Thyroid gland (tissue), 4 donors: ENCODE results near the gene DISC1. TPM values are rescaled to one million over a fixed set of nuclear protein-coding genes. Genes with fewer than 3 reads are reported as not detected.

Source experiments
- DNase-seq, 2 donors: peaks; one replicate each; pipeline ENCODE4 v3.0.0-alpha.2; 2019
- H3K27ac ChIP-seq, 3 donors: fragments of 200-600 bp; sonication (generic); 1 replicate in 2 of 3; 2 replicates in 1 of 3; pipeline ENCODE4 v1.5.1; 2016 to 2019; ENCODE audit warnings: mild to moderate bottlenecking in 1 of 3, moderate library complexity in 1 of 3
- H3K27me3 ChIP-seq: fragments of 200-600 bp; sonication (generic); one replicate; pipeline ENCODE4 v1.5.1; 2019
- H3K36me3 ChIP-seq, 2 donors: fragments of 200-600 bp; sonication (generic); one replicate each; pipeline ENCODE4 v1.5.1; 2016 to 2019
- H3K4me1 ChIP-seq, 2 donors: fragments of 200-600 bp; sonication (generic); one replicate each; pipeline ENCODE4 v1.5.1; 2017 to 2019
- H3K4me3 ChIP-seq, 3 donors: fragments of 200-600 bp; sonication (generic); replicated peaks in 1 of 3; 1 replicate in 2 of 3; 2 replicates in 1 of 3; pipeline ENCODE4 v1.5.1; 2016; ENCODE audit warnings: mild to moderate bottlenecking in 1 of 3
- H3K9me3 ChIP-seq: fragments of 200-600 bp; sonication (generic); one replicate; pipeline ENCODE4 v1.5.1; 2017
- POLR2A ChIP-seq, 2 donors: fragments of 450-650 bp; IDR thresholded peaks; one replicate each; pipeline ENCODE4 v1.6.1; 2017; ENCODE audit warnings: antibody characterized with exemption in 2 of 2, mild to moderate bottlenecking in 2 of 2, moderate library complexity in 1 of 2
- WGBS, 2 donors: methylation state at CpG; one replicate each; pipeline ENCODE4 v1.1.5; 2017; 5-methylcytosine and 5-hydroxymethylcytosine counted together
- intact Hi-C: fragments of 100-400 bp; cut with DNase I; formaldehyde crosslinking; loops from one replicate; pipeline ENCODE4 v1.15.1; 2023
- total RNA-seq, 4 donors: library from RNA; depleted of rRNA; stranded (reverse); fragments of >200 nt; gene quantifications; one replicate each; pipeline ENCODE4 v1.2.3, GENCODE V29; 2016
- TF ChIP-seq, protein P1 (sequence below), 6 experiments: fragments of 200-600 bp in 3 of 6; fragments of 450-650 bp in 3 of 6; sonication (generic) in 3 of 6; IDR thresholded peaks; one replicate each; pipeline ENCODE4 v1.5.1; 2016 to 2019; ENCODE audit warnings: antibody characterized with exemption in 6 of 6, mild to moderate bottlenecking in 2 of 6, inconsistent platforms in 1 of 6, moderate library complexity in 1 of 6

DISC1 gene
- total RNA-seq, 4 donors from 2014 or later: 6.9 to 17.7 (median 9.8) TPM

GRCh38 chr1:231625975-231626534 is 535 bp upstream of the DISC1 start:
- H3K36me3 ChIP-seq: no peaks in the 10 kb centered on the region
- peak overlapping the region in 2 of 3 donors; percentile 71 to 90 for H3K27ac ChIP-seq
- WGBS, 2 donors: 23 to 27% methylated on average over 7 of the region's 7 CpGs
- TF ChIP-seq, protein P1, sequence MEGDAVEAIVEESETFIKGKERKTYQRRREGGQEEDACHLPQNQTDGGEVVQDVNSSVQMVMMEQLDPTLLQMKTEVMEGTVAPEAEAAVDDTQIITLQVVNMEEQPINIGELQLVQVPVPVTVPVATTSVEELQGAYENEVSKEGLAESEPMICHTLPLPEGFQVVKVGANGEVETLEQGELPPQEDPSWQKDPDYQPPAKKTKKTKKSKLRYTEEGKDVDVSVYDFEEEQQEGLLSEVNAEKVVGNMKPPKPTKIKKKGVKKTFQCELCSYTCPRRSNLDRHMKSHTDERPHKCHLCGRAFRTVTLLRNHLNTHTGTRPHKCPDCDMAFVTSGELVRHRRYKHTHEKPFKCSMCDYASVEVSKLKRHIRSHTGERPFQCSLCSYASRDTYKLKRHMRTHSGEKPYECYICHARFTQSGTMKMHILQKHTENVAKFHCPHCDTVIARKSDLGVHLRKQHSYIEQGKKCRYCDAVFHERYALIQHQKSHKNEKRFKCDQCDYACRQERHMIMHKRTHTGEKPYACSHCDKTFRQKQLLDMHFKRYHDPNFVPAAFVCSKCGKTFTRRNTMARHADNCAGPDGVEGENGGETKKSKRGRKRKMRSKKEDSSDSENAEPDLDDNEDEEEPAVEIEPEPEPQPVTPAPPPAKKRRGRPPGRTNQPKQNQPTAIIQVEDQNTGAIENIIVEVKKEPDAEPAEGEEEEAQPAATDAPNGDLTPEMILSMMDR (IDR thresholded peaks at IDR 0.05): no peak
- TF ChIP-seq POLR2A (IDR thresholded peaks at IDR 0.05): no peak
- DNase-seq: no peak
- no peaks in the 10 kb centered on the region for H3K27me3 ChIP-seq
- H3K9me3 ChIP-seq: no peaks in the 10 kb centered on the region
- H3K4me1 ChIP-seq: peaks cover 0 to 12% of the 10 kb centered on the region in 2 donors
- peak overlapping the region; percentile 63 to 87 (median 83) for H3K4me3 ChIP-seq
- intact Hi-C loops: no loop called here

GRCh38 chr1:231626951-231627614 is 493 bp downstream of the DISC1 start:
- Histone ChIP-seq H3K27me3 (no peaks in the 10 kb centered on the region), H3K27ac (peak overlapping the region in 2 of 3 donors; percentile 71 to 90), H3K9me3 (no peaks in the 10 kb centered on the region), H3K36me3 (no peaks in the 10 kb centered on the region), H3K4me1 (peaks cover 0 to 12% of the 10 kb centered on the region in 2 donors), H3K4me3 (peak overlapping the region; percentile 63 to 87 (median 83))
- 0 to 4% methylated on average over 11 to 23 of the region's 49 CpGs for WGBS, 2 donors
- TF ChIP-seq POLR2A (IDR thresholded peaks at IDR 0.05): peak in 1 of 2 donors; percentile 39
- TF ChIP-seq, protein P1 (IDR thresholded peaks at IDR 0.05): no peak
- intact Hi-C loops: no loop called here
- peak; percentile 62 to 65 for DNase-seq

GRCh38 chr1:231628207-231628876 is 1.8 kb downstream of the DISC1 start:
- H3K9me3 ChIP-seq: no peaks in the 10 kb centered on the region
- peak overlapping the region in 2 of 3 donors; percentile 12 to 90 for H3K27ac ChIP-seq
- H3K4me1 ChIP-seq: peaks cover 0 to 12% of the 10 kb centered on the region in 2 donors
- intact Hi-C loops: no loop called here
- H3K4me3 ChIP-seq: no peak overlapping the region
- 80 to 82% methylated on average over 5 of the region's 5 CpGs for WGBS, 2 donors
- H3K27me3 ChIP-seq: no peaks in the 10 kb centered on the region
- DNase-seq: no peak
- TF ChIP-seq, protein P1 (IDR thresholded peaks at IDR 0.05): no peak
- TF ChIP-seq POLR2A (IDR thresholded peaks at IDR 0.05): no peak
- no peaks in the 10 kb centered on the region for H3K36me3 ChIP-seq

DNA sequence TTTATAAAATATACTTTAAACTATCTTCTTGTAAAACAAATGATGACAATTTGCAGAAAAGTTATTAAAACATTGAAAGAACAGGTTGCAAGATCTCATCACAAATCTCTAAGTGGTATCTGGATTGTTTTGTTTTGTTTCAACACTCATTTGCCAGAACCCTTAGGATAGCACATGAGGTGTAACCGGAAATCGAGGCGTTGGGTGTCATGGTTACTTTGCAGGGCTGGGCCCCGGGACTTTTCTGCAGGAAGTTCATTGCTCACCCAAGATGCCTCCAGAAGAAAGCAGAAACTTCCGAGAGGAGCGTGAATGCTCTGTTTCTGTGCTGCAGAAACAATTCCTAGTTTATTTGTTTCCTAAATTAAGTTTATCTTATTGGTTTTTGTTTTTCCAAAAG is 2.5 kb downstream of the DISC1 start:
- Histone ChIP-seq H3K4me1 (peaks cover 0 to 12% of the 10 kb centered on the region in 2 donors), H3K27ac (peak overlapping the region in 2 of 3 donors; percentile 12 to 90)
- intact Hi-C loops: no loop called here

More for the DNA sequence above, 2.5 kb downstream of the DISC1 start:
- H3K36me3 ChIP-seq: no peaks in the 10 kb centered on the region
- 65 to 68% methylated on average over 6 of the region's 6 CpGs for WGBS, 2 donors
- no peak overlapping the region for H3K4me3 ChIP-seq
- no peaks in the 10 kb centered on the region for H3K9me3 ChIP-seq
- H3K27me3 ChIP-seq: no peaks in the 10 kb centered on the region
- no peak for DNase-seq
- no peak for TF ChIP-seq POLR2A (IDR thresholded peaks at IDR 0.05)
- TF ChIP-seq, protein P1 (IDR thresholded peaks at IDR 0.05): no peak
